Epithelial cell of proximal tubule (primary cell): ENCODE results near the gene SHISAL2A. TPM values are rescaled to one million over a fixed set of nuclear protein-coding genes. Genes with fewer than 3 reads are reported as not detected.
A peak's percentile ranks its signal among the peaks of the same experiment; 100 is the strongest.
"Not testable (repeated sequence)": the region's sequence is repeated elsewhere in the genome, so short reads cannot be mapped to it uniquely, and the experiment has no call there.

Source experiments
- DNase-seq: peaks from one replicate; pipeline ENCODE4 v3.0.0-alpha.2; 2011; ENCODE audit warnings: low read depth
- H3K4me3 ChIP-seq: 2 replicates; pipeline ENCODE4 v1.5.1; 2011; ENCODE audit warnings: low read depth, mild to moderate bottlenecking, low read length
- total RNA-seq: library from RNA; depleted of rRNA; stranded (reverse); fragments of >200 nt; gene quantifications from 2 replicates; pipeline ENCODE4 v1.2.3, GENCODE V29; 2015
- TF ChIP-seq, protein P1 (sequence below): conservative IDR thresholded peaks from 2 replicates; pipeline ENCODE4 v1.5.1; 2012; ENCODE audit warnings: low read depth, mild to moderate bottlenecking, low read length

The SHISAL2A gene
- total RNA-seq, 1 donor from 2014 or later = 0.17 TPM

GRCh38 chr1:52680353-52680752 is 47.4 kb downstream of the SHISAL2A start:
- TF ChIP-seq, protein P1, sequence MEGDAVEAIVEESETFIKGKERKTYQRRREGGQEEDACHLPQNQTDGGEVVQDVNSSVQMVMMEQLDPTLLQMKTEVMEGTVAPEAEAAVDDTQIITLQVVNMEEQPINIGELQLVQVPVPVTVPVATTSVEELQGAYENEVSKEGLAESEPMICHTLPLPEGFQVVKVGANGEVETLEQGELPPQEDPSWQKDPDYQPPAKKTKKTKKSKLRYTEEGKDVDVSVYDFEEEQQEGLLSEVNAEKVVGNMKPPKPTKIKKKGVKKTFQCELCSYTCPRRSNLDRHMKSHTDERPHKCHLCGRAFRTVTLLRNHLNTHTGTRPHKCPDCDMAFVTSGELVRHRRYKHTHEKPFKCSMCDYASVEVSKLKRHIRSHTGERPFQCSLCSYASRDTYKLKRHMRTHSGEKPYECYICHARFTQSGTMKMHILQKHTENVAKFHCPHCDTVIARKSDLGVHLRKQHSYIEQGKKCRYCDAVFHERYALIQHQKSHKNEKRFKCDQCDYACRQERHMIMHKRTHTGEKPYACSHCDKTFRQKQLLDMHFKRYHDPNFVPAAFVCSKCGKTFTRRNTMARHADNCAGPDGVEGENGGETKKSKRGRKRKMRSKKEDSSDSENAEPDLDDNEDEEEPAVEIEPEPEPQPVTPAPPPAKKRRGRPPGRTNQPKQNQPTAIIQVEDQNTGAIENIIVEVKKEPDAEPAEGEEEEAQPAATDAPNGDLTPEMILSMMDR = no peak
- H3K4me3 ChIP-seq = no peak overlapping the region
- DNase-seq = no peak

DNA sequence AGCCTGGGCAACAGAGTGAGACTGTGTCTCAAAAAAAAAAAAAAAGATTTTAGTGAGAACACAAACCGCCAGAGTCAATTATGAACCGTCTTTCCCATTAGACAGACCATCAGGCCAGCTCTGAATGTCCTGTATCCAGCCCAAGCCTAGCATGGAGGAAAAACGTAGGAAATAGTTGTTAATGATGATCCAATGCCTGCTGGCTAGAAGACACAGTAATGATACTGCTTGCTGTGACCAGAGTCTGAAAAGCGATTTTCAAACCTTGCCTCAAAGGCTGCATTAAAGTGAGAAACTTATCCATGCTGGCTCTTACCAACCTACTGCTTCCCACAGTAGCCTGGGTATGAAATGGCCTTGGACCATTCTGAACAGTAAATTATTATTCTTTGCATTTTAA is 48.2 kb downstream of the SHISAL2A start:
- TF ChIP-seq, protein P1 = no peak
- no peak for DNase-seq
- H3K4me3 ChIP-seq = no peak overlapping the region

- TF ChIP-seq, protein P1 = no peak
- no peak for DNase-seq
- no peak overlapping the region for H3K4me3 ChIP-seq
Measured at GRCh38 chr1:52683367-52683940, 50.5 kb downstream of the SHISAL2A start.

DNA sequence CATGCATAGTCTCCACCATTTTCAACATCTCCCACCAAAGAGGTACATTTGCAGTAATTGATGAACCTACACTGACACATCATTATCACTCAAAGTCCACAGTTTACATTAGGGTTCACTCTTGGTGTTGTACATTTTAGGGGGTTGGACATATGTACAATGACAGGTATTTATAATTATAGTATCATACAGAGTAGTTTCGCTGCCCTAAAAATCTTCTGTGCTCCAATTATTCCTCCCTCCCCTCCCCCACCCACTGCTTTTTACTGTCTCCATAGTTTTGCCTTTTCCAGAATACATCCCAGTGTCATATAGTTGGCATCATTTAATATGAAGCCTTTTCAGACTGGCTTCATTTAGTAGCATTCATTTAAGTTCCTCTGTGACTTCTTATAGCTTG is 51.6 kb downstream of the SHISAL2A start:
- TF ChIP-seq, protein P1 = no peak
- H3K4me3 ChIP-seq = no peak overlapping the region
- DNase-seq = no peak

DNA sequence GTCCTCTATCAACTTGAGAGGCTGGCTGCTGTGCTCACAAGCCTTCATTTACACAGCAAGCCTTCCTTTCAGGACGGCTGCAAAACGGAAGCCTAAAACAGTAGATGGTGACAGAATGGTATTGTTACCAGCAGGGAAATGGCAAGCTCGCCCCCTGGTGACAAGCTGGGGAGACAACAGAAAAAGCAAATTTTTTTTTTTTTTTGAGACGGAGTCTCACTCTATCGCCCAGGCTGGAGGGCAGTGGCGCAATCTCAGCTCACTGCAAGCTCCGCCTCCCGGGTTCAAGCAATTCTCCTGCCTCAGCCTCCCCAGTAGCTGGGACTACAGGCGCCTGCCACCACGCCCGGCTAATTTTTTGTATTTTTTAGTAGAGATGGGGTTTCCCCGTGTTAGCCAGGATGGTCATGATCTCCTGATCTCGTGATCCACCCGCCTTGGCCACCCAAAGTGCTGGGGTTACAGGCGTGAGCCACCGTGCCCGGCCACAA is 53.3 kb downstream of the SHISAL2A start:
- TF ChIP-seq, protein P1 = peak; percentile 77
- H3K4me3 ChIP-seq, DNase-seq: not testable (repeated sequence)

DNA sequence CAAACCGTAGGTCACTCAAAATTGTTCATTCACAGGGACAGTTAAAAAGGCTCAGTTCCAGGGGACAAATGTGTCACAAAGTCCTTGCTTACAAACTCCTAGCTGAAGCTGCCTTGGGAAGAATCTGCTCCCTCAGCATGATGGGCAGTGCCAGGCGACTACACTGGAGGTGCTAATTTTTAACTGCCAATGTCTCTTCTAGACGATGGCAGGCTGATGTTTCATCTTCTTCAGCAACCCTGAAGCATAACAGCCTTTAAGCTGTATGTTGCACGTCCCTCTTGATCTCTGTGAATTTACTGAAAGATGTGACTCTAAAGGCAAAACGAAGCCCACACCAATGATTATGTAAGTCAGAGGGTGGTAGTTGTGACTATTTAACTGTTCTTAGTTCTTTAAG is 53.9 kb downstream of the SHISAL2A start:
- DNase-seq = no peak
- TF ChIP-seq, protein P1 = no peak
- no peak overlapping the region for H3K4me3 ChIP-seq

GRCh38 chr1:52691821-52692220 is 58.9 kb downstream of the SHISAL2A start:
- DNase-seq = no peak
- TF ChIP-seq, protein P1 = no peak
- H3K4me3 ChIP-seq = no peak overlapping the region
